ENCODE measurements around the gene MICAL3.

DNA sequence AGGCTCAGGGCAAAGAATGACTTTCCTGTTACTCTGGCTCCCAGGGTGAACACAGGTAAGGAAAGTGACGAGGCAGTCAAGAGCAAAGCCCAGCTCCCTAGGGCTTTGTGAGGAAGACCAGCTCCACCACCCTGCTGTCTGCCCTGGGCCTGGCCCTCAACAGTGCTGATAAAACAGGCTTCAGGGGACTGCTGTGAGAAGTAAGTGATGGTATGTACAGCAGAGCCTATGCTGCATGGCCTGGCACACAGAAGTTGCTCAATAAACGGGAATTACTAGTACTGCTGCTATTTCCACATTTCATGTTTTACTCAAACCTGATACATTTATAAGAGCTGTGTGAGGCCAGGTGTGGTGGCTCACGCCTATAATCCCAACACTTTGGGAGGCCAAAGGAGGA lies 50.3 kb downstream of the MICAL3 start:
- TF ChIP-seq SRSF9 (IDR thresholded peaks at IDR 0.05; ENCODE audit: borderline replicate concordance, low read depth, low read length) (no peak), EGR1 (conservative IDR thresholded peaks at IDR 0.05) (no peak), RFX5 (IDR thresholded peaks at IDR 0.05; ENCODE audit: low read depth, low read length) (no peak), HCFC1 (IDR thresholded peaks at IDR 0.05; ENCODE audit: low read depth, low read length) (no peak), POLR2AphosphoS2 (IDR thresholded peaks at IDR 0.05; ENCODE audit: low read length) (no peak), CSDE1 (IDR thresholded peaks at IDR 0.05) (no peak), MEIS2 (IDR thresholded peaks at IDR 0.05; ENCODE audit: partially characterized antibody) (no peak), CBX8 (IDR thresholded peaks at IDR 0.05; ENCODE audit: borderline replicate concordance, extremely low read depth, low read depth, low read length, poor library complexity, severe bottlenecking) (no peak)
- TF ChIP-seq, protein P1, sequence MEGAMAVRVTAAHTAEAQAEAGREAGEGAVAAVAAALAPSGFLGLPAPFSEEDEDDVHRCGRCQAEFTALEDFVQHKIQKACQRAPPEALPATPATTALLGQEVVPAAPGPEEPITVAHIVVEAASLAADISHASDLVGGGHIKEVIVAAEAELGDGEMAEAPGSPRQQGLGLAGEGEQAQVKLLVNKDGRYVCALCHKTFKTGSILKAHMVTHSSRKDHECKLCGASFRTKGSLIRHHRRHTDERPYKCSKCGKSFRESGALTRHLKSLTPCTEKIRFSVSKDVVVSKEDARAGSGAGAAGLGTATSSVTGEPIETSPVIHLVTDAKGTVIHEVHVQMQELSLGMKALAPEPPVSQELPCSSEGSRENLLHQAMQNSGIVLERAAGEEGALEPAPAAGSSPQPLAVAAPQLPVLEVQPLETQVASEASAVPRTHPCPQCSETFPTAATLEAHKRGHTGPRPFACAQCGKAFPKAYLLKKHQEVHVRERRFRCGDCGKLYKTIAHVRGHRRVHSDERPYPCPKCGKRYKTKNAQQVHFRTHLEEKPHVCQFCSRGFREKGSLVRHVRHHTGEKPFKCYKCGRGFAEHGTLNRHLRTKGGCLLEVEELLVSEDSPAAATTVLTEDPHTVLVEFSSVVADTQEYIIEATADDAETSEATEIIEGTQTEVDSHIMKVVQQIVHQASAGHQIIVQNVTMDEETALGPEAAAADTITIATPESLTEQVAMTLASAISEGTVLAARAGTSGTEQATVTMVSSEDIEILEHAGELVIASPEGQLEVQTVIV (CRISPR knock-in tag; IDR thresholded peaks at IDR 0.05; ENCODE audit: borderline replicate concordance) = no peak
- TF ChIP-seq, protein P2, sequence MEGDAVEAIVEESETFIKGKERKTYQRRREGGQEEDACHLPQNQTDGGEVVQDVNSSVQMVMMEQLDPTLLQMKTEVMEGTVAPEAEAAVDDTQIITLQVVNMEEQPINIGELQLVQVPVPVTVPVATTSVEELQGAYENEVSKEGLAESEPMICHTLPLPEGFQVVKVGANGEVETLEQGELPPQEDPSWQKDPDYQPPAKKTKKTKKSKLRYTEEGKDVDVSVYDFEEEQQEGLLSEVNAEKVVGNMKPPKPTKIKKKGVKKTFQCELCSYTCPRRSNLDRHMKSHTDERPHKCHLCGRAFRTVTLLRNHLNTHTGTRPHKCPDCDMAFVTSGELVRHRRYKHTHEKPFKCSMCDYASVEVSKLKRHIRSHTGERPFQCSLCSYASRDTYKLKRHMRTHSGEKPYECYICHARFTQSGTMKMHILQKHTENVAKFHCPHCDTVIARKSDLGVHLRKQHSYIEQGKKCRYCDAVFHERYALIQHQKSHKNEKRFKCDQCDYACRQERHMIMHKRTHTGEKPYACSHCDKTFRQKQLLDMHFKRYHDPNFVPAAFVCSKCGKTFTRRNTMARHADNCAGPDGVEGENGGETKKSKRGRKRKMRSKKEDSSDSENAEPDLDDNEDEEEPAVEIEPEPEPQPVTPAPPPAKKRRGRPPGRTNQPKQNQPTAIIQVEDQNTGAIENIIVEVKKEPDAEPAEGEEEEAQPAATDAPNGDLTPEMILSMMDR (IDR thresholded peaks at IDR 0.05 in 2 of 3, conservative IDR thresholded peaks at IDR 0.05 in 1 of 3; ENCODE audit: insufficient read depth in 2 of 3, low read depth in 1 of 3, low read length in 3 of 3) = no peak
- TF ChIP-seq, protein P3, sequence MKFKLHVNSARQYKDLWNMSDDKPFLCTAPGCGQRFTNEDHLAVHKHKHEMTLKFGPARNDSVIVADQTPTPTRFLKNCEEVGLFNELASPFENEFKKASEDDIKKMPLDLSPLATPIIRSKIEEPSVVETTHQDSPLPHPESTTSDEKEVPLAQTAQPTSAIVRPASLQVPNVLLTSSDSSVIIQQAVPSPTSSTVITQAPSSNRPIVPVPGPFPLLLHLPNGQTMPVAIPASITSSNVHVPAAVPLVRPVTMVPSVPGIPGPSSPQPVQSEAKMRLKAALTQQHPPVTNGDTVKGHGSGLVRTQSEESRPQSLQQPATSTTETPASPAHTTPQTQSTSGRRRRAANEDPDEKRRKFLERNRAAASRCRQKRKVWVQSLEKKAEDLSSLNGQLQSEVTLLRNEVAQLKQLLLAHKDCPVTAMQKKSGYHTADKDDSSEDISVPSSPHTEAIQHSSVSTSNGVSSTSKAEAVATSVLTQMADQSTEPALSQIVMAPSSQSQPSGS (CRISPR knock-in tag; IDR thresholded peaks at IDR 0.05) = no peak
- TF ChIP-seq, protein P4, sequence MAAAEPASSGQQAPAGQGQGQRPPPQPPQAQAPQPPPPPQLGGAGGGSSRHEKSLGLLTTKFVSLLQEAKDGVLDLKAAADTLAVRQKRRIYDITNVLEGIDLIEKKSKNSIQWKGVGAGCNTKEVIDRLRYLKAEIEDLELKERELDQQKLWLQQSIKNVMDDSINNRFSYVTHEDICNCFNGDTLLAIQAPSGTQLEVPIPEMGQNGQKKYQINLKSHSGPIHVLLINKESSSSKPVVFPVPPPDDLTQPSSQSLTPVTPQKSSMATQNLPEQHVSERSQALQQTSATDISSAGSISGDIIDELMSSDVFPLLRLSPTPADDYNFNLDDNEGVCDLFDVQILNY (CRISPR knock-in tag; IDR thresholded peaks at IDR 0.05) = no peak

Data from K562 (cell line).